COLO668 (cell line): ENCODE data around the gene KDM8.

Experiments
- DNase-seq: peaks from one replicate; lab custom pipeline; 2025; ENCODE audit not compliant: unreplicated experiment; lab: John Stamatoyannopoulos, UW

Gene KDM8

GRCh38 chr16:27228621-27229501, 25.5 kb downstream of the KDM8 start:
- DNase-seq: peak; percentile 20

DNA sequence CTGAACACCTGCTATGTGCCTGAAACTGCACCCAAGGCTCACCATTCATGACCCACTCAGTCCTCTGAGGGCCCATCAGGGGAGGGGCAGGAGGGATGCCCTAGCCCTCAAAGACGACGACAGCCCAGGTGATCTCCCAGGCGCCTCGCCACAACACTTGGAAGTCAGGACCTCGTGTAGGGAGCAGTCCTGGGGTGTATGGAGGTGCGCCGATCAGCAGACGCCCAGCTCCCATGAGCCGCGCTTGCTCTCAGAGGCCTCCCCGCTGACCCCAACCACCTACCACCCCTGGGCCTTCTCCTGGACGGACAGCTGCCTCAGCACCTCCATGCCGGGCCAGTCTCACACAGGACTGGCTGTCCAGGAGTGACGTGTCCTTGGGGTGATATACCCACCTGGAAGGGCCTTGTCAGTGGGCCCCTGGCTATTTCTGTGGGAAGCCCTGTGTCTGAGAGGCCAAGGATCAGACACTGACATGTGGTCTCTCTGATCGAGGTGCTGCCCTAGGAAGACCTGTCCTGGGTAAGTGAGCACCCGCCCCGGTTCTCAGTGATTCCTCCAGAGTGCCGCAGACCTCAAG, 26.7 kb downstream of the KDM8 start:
- no peak for DNase-seq

DNA sequence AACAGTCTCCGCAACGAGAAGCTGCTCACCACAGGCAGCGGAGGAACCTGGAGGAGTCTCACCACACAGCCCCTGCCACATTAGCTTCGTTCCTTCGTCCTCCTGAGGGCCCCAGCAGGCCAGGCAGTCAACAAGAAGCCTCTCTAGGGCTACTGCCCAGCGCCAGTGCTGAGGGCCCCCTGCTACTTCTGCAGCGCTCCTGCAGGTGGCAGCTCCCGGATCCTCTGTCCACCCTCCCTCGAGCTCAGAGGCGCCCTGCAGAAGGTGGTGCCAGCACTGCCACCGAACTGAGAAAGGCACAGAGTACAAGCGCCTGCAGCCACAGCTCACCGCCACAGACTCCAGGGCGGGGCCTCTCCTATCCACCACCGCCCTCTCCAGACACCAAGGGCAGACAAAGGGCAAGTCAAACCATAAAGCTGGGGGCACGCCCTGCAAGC, 27.3 kb downstream of the KDM8 start:
- DNase-seq: no peak

- DNase-seq: no peak
Observed at GRCh38 chr16:27231692-27232060, 28.4 kb downstream of the KDM8 start.

DNA sequence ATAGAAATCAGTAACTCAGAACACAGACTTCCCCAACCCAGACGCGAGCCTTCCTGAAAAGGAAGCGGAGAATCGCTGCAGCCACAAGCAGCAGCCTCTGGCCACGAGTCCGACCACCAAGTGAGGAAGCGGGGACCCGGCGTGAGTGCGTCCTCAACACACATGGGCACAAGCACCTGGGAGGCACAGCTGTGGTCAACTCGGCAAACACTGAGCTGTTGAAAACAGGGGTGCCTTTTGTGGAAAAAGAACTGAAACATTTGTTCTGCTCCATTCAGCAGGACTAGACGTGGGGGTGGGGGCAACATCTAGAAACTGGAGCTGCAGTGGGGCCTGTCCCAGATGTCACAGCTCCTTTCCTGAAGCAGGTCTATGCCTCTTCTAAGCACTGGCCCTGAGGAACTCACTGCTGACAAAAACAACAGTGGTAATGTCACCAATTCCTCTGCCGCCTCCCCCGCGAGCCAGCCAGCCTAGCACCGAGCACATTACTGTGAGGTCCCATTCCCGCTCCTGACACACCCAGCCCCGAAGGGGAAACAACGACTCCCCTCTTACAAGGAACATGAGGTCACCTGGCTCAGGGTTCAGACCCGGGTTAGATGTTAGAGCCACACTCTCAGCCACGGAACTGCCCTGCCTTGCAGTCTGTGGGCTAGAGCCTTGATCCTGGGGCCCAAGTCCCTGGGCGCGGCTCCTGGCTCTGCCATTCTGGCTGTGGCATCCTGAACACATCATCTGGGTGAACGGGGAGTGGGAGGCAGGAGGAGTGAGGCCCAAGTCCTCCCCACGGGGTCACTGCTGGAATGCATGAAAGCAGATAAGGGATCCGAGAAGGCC, 29.0 kb downstream of the KDM8 start:
- no peak for DNase-seq

DNA sequence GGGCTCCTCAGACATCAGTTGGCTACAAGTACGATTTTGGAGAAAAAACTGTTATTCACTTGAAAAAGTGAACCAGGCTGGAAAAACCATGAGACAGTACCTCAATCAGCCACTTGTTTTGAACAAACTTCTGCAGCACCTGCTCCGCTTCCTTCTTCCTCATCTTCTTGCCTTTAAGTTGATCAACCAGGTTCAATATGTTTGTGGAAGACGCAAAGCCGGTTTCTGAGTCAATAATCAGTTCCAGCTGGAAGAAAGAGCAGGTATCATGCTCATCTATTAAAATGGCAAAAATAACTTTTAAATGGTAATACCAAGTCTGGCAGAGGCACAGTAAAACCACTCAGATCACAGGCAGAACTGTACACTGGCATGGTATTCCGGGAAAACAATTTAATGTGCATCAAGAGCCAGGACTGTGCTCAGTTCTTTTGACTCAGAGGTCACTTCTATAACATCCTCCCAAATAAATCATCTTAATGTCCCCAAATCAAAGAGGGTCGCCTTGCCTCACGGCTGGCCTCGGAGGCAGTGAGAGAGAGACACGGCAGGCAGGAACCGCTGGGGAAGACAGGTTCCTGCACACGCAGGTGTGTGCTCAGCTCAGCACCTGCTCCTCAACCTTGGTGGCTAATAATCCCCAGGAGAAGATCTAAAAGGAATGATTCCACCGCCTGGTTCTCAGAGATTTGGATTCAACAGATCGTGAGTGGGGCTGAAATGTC, 29.7 kb downstream of the KDM8 start:
- DNase-seq: no peak

DNA sequence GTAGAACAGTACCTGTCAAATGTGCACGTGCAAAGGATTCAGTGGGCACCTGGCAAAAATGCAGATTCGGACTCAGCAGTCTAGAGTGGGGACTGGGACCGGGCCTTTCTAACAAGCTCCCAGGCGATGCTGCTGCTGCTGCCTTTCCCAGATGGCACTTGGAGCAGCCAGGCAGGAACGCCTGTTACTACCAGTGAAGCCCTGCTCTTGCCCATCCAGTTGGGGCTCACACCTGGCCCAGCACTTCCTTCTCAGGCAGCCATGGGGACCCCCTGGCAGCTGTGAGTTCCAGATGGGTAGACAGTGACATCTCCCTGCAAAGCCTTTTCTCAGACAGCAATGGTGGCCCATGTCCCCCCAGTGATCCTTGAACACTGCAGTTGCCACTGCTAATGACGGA, 30.4 kb downstream of the KDM8 start:
- DNase-seq: no peak

- DNase-seq: no peak
Observed at GRCh38 chr16:27234171-27234570, 30.8 kb downstream of the KDM8 start.

DNA sequence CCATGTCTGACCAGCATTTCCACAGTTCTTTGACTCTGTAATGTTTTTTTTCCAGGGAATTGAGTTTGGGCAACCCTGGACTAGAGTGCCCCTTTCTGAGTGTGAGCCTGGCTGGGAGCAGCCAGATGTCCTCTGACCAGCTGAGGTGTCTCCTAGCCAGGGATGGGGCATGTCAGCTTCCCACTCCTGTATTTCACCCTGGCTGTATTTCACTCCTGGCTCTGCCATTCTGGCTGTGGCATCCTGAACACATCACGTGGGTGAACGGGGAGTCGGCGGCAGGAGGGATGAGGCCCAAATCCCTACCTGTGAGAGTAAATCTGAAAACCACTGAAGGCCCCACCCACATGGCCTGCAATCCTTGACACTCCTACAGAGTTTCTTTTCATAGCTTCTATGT, 31.3 kb downstream of the KDM8 start:
- no peak for DNase-seq

DNA sequence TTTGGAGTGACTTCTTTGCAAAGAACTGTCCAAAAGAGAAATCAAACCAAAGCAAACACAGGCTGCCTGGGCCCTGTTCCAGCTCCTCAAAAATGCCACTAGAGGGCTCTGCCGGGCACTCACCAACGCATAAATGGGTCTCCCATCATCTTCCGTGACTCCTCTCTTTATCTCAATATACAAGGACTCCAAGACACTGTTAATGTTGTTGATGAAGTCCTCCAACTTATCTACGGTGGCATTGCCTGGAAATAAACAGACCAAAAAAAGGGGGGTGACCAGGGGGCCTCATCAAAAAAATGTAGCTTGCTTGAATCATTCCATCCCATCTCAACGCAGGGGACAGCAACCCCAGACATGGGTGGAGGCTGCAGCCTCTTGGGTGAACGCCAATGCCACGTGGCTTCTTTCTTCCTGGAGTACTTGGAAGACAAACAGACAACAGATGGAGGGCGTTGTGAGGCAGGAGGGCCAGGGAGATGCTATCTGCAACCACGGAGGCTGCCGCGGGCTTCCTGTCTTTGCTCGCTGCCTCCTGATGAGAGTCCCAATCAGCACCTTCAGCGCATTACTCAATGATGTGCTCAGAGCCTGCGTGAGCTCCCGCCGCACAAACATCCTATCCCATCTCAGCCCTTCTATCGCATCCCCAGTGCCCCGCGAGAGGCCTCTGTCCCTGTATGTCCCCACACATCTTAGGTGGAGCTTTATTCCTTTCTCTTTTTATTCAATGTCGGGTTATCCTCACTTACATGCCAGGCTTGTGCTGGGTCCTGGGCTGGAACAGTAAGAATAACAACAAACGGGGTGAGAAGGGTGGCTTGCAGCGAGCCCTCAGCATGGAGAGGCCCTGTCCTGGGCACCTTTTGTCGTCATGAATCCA, 32.0 kb downstream of the KDM8 start:
- peak; percentile 23 for DNase-seq

- DNase-seq: no peak
Observed at GRCh38 chr16:27235938-27236245, 32.6 kb downstream of the KDM8 start.

GRCh38 chr16:27236635-27237218, 33.4 kb downstream of the KDM8 start:
- DNase-seq: no peak

GRCh38 chr16:27237219-27238015, 34.1 kb downstream of the KDM8 start:
- no peak for DNase-seq

- no peak for DNase-seq
Observed at GRCh38 chr16:27238016-27238587, 34.8 kb downstream of the KDM8 start.

- no peak for DNase-seq
Observed at GRCh38 chr16:27238591-27238990, 35.3 kb downstream of the KDM8 start.

- no peak for DNase-seq
Observed at GRCh38 chr16:27239026-27239425, 35.7 kb downstream of the KDM8 start.

GRCh38 chr16:27239906-27240655, 36.8 kb downstream of the KDM8 start:
- DNase-seq: no peak

- DNase-seq: no peak
Observed at GRCh38 chr16:27240948-27241531, 37.7 kb downstream of the KDM8 start.
